Endothelial cell of umbilical vein (primary cell): ENCODE data around the gene FOXO4. TPM values are rescaled to one million over a fixed set of nuclear protein-coding genes. Genes with fewer than 3 reads are reported as not detected.

Experiments used
- BruUV-seq: library from RNA; stranded (reverse); fragments of 400-500 nt; replicated peaks from 2 replicates; lab custom pipeline; 2021; lab: Mats Ljungman, UMichigan
- CTCF ChIA-PET: fragments of 300-600, 350-600 bp; sonication (Branson Sonifier 250); formaldehyde crosslinking; loops from one replicate; lab custom pipeline; 2021; ENCODE audit warnings: antibody characterized with exemption, inconsistent platforms; lab: Charles Lee
- POLR2A ChIA-PET: fragments of 300-600, 350-600 bp; sonication (Branson Sonifier 250); formaldehyde crosslinking; loops from one replicate; lab custom pipeline; 2021; ENCODE audit warnings: antibody characterized with exemption, inconsistent platforms; lab: Charles Lee
- DNase-seq: peaks from one replicate; pipeline ENCODE4 v3.0.0-alpha.2; 2011; ENCODE audit warnings: low read depth, low spot score
- FAIRE-seq: peaks from 2 replicates; lab custom pipeline; 2011; peaks lifted over from hg19 to GRCh38; lab: Jason Lieb, UNC
- H2AFZ ChIP-seq: 2 replicates; pipeline ENCODE4 v1.6.0; 2012; ENCODE audit warnings: low read depth, low read length, control low read depth, inconsistent platforms
- H3K27ac ChIP-seq: 2 replicates; pipeline ENCODE4 v1.5.1; 2011; ENCODE audit warnings: low read depth, mild to moderate bottlenecking, control low read depth, low read length, moderate library complexity; ENCODE audit not compliant: insufficient read depth
- H3K27me3 ChIP-seq, 2 experiments: 2 replicates each; pipeline versions ENCODE4 v1.6.0 to v1.6.1; 2011; ENCODE audit warnings: low read length in 2 of 2, mixed read lengths in 1 of 2; ENCODE audit not compliant: control insufficient read depth in 2 of 2, insufficient read depth in 2 of 2
- H3K36me3 ChIP-seq, 2 experiments: 2 replicates in 1 of 2; 3 replicates in 1 of 2; pipeline ENCODE4 v1.5.1; 2011; ENCODE audit warnings: low read length in 2 of 2, mild to moderate bottlenecking in 1 of 2, moderate library complexity in 1 of 2; ENCODE audit not compliant: control insufficient read depth in 2 of 2, insufficient read depth in 2 of 2; ENCODE audit errors: extremely low read depth in 1 of 2
- H3K4me1 ChIP-seq: 3 replicates; pipeline ENCODE4 v1.5.1; 2011; ENCODE audit warnings: mild to moderate bottlenecking, low read length; ENCODE audit not compliant: control insufficient read depth, insufficient read depth; ENCODE audit errors: extremely low read depth
- H3K4me2 ChIP-seq: 2 replicates; pipeline ENCODE4 v1.6.1; 2011; ENCODE audit warnings: low read length, control low read depth, mixed read lengths; ENCODE audit not compliant: insufficient read depth
- H3K4me3 ChIP-seq, 3 experiments: fragments of 200-600 bp in 1 of 3; sonication (generic), shearing (Covaris generic) in 1 of 3; replicated peaks in 1 of 3; 2 replicates each; pipeline ENCODE4 v1.5.1; 2011 to 2016; ENCODE audit warnings: control low read depth in 3 of 3, low read length in 3 of 3, mild to moderate bottlenecking in 2 of 3, inconsistent platforms in 1 of 3, low read depth in 1 of 3, moderate library complexity in 1 of 3; ENCODE audit not compliant: insufficient read depth in 1 of 3
- H3K79me2 ChIP-seq: 2 replicates; pipeline ENCODE4 v1.6.0; 2012; ENCODE audit warnings: low read length, inconsistent platforms; ENCODE audit not compliant: control insufficient read depth, insufficient read depth
- H3K9ac ChIP-seq: replicated peaks from 2 replicates; pipeline ENCODE3; 2011; ENCODE audit warnings: low read length, control low read depth; ENCODE audit not compliant: insufficient read depth; ENCODE audit errors: extremely low read depth
- H3K9me1 ChIP-seq: replicated peaks from 3 replicates; pipeline ENCODE4 v1.6.0; 2011; ENCODE audit warnings: mild to moderate bottlenecking, low read length; ENCODE audit not compliant: control insufficient read depth, insufficient read depth; ENCODE audit errors: extremely low read depth
- H3K9me3 ChIP-seq: replicated peaks from 2 replicates; pipeline ENCODE4 v1.5.1; 2012; ENCODE audit warnings: low read length, inconsistent platforms; ENCODE audit not compliant: control insufficient read depth, insufficient read depth
- H4K20me1 ChIP-seq: replicated peaks from 2 replicates; pipeline ENCODE3; 2011; ENCODE audit warnings: mild to moderate bottlenecking, low read length; ENCODE audit not compliant: control insufficient read depth, insufficient read depth; ENCODE audit errors: extremely low read depth
- CTCF ChIP-seq, 2 donors: IDR thresholded peaks; 1 replicate in 1 of 2; 2 replicates in 1 of 2; pipeline ENCODE4 v1.5.1; 2011; ENCODE audit warnings: low read length in 2 of 2, mild to moderate bottlenecking in 2 of 2, moderate library complexity in 2 of 2, control low read depth in 1 of 2, inconsistent platforms in 1 of 2, low read depth in 1 of 2; ENCODE audit not compliant: insufficient read depth in 1 of 2; ENCODE audit errors: extremely low read depth in 1 of 2
- EZH2 ChIP-seq: IDR thresholded peaks from 2 replicates; pipeline ENCODE4 v1.6.1; 2012; ENCODE audit warnings: borderline replicate concordance, low read depth, mild to moderate bottlenecking, moderate library complexity, low read length, inconsistent platforms; ENCODE audit not compliant: severe bottlenecking
- FOS ChIP-seq: IDR thresholded peaks from 2 replicates; pipeline ENCODE4 v1.6.1; 2011; ENCODE audit warnings: mild to moderate bottlenecking, low read length, moderate library complexity, borderline replicate concordance; ENCODE audit not compliant: insufficient read depth
- GATA2 ChIP-seq: IDR thresholded peaks from 2 replicates; pipeline ENCODE4 v1.7.0; 2011; ENCODE audit warnings: low read depth, mild to moderate bottlenecking, moderate library complexity, mixed read lengths, low read length; ENCODE audit not compliant: insufficient read length, insufficient read depth
- JUN ChIP-seq: IDR thresholded peaks from 2 replicates; pipeline ENCODE4 v1.6.1; 2011; ENCODE audit warnings: borderline replicate concordance, low read depth; ENCODE audit not compliant: insufficient read length, insufficient read depth
- MAX ChIP-seq: IDR thresholded peaks from 2 replicates; pipeline ENCODE4 v1.6.1; 2011; ENCODE audit not compliant: insufficient read depth, insufficient read length
- MYC ChIP-seq: IDR thresholded peaks from one replicate; pipeline ENCODE4 v1.6.1; 2011; ENCODE audit warnings: mild to moderate bottlenecking, low read depth, low read length
- POLR2A ChIP-seq: IDR thresholded peaks from 2 replicates; pipeline ENCODE4 v1.6.1; 2012; ENCODE audit warnings: low read depth, mild to moderate bottlenecking, control low read depth, low read length
- POLR2AphosphoS5 ChIP-seq: IDR thresholded peaks from 2 replicates; pipeline ENCODE4 v1.6.1; 2012; ENCODE audit warnings: low read depth, mild to moderate bottlenecking, control low read depth, low read length, moderate library complexity; ENCODE audit not compliant: insufficient read depth
- dilution Hi-C: fragments of 300-500 bp; cut with MboI; formaldehyde crosslinking; loops from one replicate; pipeline ENCODE4 v1.15.0; 2019; ENCODE audit warnings: low sequenced_read_pairs; ENCODE audit not compliant: extremely low pct_ligation_motif_present
- intact Hi-C: fragments of 100-400 bp; cut with micrococcal nuclease; formaldehyde crosslinking; loops from one replicate; pipeline ENCODE4 v1.10.0; 2022
- polyA plus RNA-seq, 4 experiments: library from polyadenylated mRNA; depleted of rRNA in 3 of 4; stranded (reverse) in 3 of 4; unstranded in 1 of 4; fragments of >200 nt; gene quantifications; 2 replicates each; pipeline versions ENCODE4 v1.2.1 to v1.2.3, GENCODE V29; 2011 to 2012; ENCODE audit warnings: missing spikeins in 1 of 4
- total RNA-seq: library from RNA; stranded (reverse); gene quantifications from 2 replicates; pipeline ENCODE4 v1.2.3, GENCODE V29; 2021

Gene FOXO4
- total and polyA plus RNA-seq, 2 donors (not counting 3 experiments of a cell fraction or from before 2014, with no cell fraction given), result 4.7 to 11.0 TPM

GRCh38 chrX:71117358-71117757 lies 21.7 kb downstream of the FOXO4 start:
- Histone ChIP-seq H3K4me1 (peaks cover 5% of the 10 kb centered on the region), H3K27ac (no peak overlapping the region), H3K9me3 (no peaks in the 10 kb centered on the region), H2AFZ (no peak overlapping the region), H4K20me1 (no peaks in the 10 kb centered on the region), H3K4me2 (no peak overlapping the region), H3K4me3 (no peak overlapping the region), H3K9me1 (no peaks in the 10 kb centered on the region), H3K36me3 (peaks cover 0 to 12% of the 10 kb centered on the region in 2 experiments), H3K9ac (no peak overlapping the region), H3K79me2 (peaks cover 4% of the 10 kb centered on the region), H3K27me3 (peaks cover 0 to 3% of the 10 kb centered on the region in 2 experiments)
- intact Hi-C loops, result loop anchor here (10.0 kb wide), 1 partner anchor 123 kb away; no protein-coding TSS in a partner anchor
- ChIA-PET CTCF (interaction anchor here (0.6 to 2.3 kb wide), 4 partner anchors 12 to 18 kb away, joined by 3 to 10 read pairs (median 4); no protein-coding TSS in a partner anchor), POLR2A (interaction anchor here (0.6 kb wide), 1 partner anchor 49 kb away, joined by 5 read pairs; no protein-coding TSS in a partner anchor)
- FAIRE-seq (no peak), DNase-seq (no peak)
- TF ChIP-seq JUN, result no peak
- no peak for TF ChIP-seq POLR2AphosphoS5
- TF ChIP-seq FOS, result no peak
- no peak for TF ChIP-seq EZH2
- TF ChIP-seq MYC, result no peak
- no peak for TF ChIP-seq CTCF (IDR thresholded peaks at IDR 0.05; ENCODE audit: extremely low read depth in 1 of 2, insufficient read depth in 1 of 2, low read depth in 1 of 2, low read length in 2 of 2)
- TF ChIP-seq MAX, result no peak
- no peak for TF ChIP-seq POLR2A
- TF ChIP-seq GATA2, result no peak
- dilution Hi-C loops, result no loop called here
- BruUV-seq, result no TSS peak
